ENCODE data around the gene RHNO1. TPM values are rescaled to one million over a fixed set of nuclear protein-coding genes. Genes with fewer than 3 reads are reported as not detected.
A peak's percentile ranks its signal among the peaks of the same experiment; 100 is the strongest.

RHNO1 gene
- total RNA-seq, 1 donor from 2014 or later = 55.5 TPM

DNA sequence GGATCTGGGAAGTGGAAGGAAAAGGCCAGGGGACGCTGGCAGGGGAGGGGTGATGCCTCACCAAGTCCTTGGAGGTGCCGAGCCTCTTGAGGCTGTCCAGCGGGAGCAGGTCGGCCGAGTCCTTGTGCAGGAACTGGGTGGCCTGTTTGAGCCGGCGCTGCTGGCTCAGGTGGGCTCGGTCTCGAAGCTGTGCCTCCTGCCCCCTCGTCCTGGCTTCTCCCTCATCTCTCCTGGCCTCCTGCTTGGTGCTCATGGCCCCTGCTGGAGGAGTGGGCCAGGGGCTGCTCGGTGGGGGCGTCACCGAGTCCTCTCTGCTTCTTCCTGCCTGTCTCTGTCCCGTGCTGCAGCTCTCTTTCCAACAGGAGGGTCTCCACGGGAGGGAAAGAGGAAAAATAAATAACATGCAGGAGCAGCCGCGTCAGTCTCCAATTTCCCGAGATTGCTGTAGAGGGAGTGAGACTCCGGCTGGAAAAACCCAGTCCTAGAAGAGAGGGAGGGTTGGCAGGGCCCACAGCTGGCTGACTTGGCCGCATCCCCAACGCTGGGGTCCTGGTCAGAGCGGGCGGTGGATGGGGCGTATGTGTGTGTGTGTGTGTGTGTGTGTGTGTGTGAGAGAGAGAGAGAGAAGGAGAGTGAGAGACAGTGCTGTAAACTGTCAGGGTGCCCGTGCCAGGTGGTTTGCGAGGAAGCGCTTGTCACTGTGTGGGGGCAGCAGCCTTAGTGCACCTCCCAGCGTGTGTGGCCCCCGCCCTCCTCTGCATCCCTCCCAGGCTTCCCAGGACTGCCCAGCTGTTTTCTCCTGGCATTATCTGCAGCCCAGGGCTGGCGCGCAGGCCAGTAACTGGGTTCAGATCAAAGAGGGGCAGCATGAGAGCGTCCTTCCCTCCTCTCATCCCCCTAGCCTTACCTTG is 42.2 kb upstream of the RHNO1 start, which contains the start of gene NRIP2:
NRIP2 (minus strand) TSS at position 455 of the 911 bp plus-strand sequence; CDS start at position 403, 52 bp downstream.
- H3K4me1 Mint-ChIP-seq = peaks cover 13% of the 10 kb centered on the region
- no peak within 1 kb of the TSS for H3K27ac Mint-ChIP-seq (ENCODE audit: unreplicated experiment)
- peaks cover 15% of the 10 kb centered on the region for H3K36me3 Mint-ChIP-seq (ENCODE audit: low read depth)
- H3K9me3 Mint-ChIP-seq = no peaks in the 10 kb centered on the region
- H3K4me3 Mint-ChIP-seq = peak within 1 kb of the TSS; percentile 65
- DNase-seq (ENCODE audit: low read depth, low spot score) = no peak
- TF ChIP-seq CTCF (conservative IDR thresholded peaks at IDR 0.05) = no peak
- H3K27me3 Mint-ChIP-seq (ENCODE audit: low read depth) = peaks cover 4% of the 10 kb centered on the region

- Mint-ChIP-seq H3K4me1 (peaks cover 13% of the 10 kb centered on the region), H3K27ac (ENCODE audit: unreplicated experiment) (no peak overlapping the region), H3K4me3 (no peak overlapping the region), H3K9me3 (no peaks in the 10 kb centered on the region), H3K36me3 (ENCODE audit: low read depth) (peaks cover 12% of the 10 kb centered on the region), H3K27me3 (ENCODE audit: low read depth) (peaks cover 4% of the 10 kb centered on the region)
- no peak for TF ChIP-seq CTCF (conservative IDR thresholded peaks at IDR 0.05)
- DNase-seq (ENCODE audit: low read depth, low spot score) = no peak
Measured at GRCh38 chr12:2835691-2836403, 41.2 kb upstream of the RHNO1 start.

DNA sequence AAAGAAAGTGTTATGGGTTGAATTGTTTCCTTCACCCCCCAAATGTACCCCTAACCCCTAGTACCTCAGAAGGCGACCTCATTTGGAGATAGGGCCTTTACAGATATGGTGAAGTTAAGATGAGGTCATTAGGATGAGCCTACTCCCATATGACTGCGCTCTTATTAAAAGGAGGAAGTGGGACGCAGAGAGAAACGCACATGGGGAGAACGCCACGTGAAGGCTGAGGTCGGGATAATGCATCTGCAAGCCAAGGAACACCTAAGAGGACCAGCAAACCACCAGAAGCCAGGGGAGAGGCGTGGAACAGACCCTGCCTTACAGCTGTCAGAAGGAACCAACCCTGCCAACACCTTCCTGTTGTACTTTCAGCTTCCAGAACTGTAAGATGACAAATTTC is 40.4 kb upstream of the RHNO1 start:
- Mint-ChIP-seq H3K36me3 (ENCODE audit: low read depth) (peaks cover 10% of the 10 kb centered on the region), H3K9me3 (no peaks in the 10 kb centered on the region), H3K27me3 (ENCODE audit: low read depth) (peaks cover 4% of the 10 kb centered on the region), H3K4me3 (peak overlapping the region; percentile 11), H3K4me1 (peaks cover 13% of the 10 kb centered on the region), H3K27ac (ENCODE audit: unreplicated experiment) (no peak overlapping the region)
- no peak for DNase-seq (ENCODE audit: low read depth, low spot score)
- no peak for TF ChIP-seq CTCF (conservative IDR thresholded peaks at IDR 0.05)

GRCh38 chr12:2841056-2841650 is 35.9 kb upstream of the RHNO1 start:
- no peak for DNase-seq (ENCODE audit: low read depth, low spot score)
- no peak for TF ChIP-seq CTCF (conservative IDR thresholded peaks at IDR 0.05)
- H3K27ac Mint-ChIP-seq (ENCODE audit: unreplicated experiment) = no peak overlapping the region
- H3K4me3 Mint-ChIP-seq = no peak overlapping the region
- peaks cover 6% of the 10 kb centered on the region for H3K36me3 Mint-ChIP-seq (ENCODE audit: low read depth)
- H3K9me3 Mint-ChIP-seq = no peaks in the 10 kb centered on the region
- H3K4me1 Mint-ChIP-seq = peaks cover 17% of the 10 kb centered on the region
- no peaks in the 10 kb centered on the region for H3K27me3 Mint-ChIP-seq (ENCODE audit: low read depth)

DNA sequence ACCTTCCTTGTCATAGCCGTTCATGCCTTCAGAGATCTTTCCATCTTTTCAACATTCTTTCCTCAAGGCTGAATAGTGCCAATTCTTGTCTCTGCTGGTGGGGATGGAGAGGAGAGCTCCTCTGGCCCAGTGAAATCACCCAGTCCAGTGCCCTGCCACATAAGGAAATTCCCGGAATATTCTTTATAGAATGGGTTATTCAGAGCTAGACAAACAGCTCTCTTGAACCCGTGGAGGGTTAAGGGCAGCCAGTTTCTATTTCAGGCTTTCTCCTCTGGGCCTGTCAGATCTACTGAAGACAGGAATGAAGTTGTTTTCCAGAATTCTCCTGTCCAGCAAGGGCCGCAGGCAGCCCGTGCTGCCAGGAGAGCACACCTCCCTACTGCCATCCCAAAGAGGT is 34.1 kb upstream of the RHNO1 start:
- Mint-ChIP-seq H3K27me3 (ENCODE audit: low read depth) (no peaks in the 10 kb centered on the region), H3K9me3 (no peaks in the 10 kb centered on the region), H3K4me3 (no peak overlapping the region), H3K4me1 (peaks cover 31% of the 10 kb centered on the region), H3K27ac (ENCODE audit: unreplicated experiment) (no peak overlapping the region), H3K36me3 (ENCODE audit: low read depth) (peaks cover 6% of the 10 kb centered on the region)
- DNase-seq (ENCODE audit: low read depth, low spot score) = no peak
- TF ChIP-seq CTCF (conservative IDR thresholded peaks at IDR 0.05) = no peak
